ENCODE data around the gene ITCH. TPM values are rescaled to one million over a fixed set of nuclear protein-coding genes. Genes with fewer than 3 reads are reported as not detected.

Gene ITCH
- total and polyA plus RNA-seq, 4 donors = 9.3 to 68.1 (median 30.4) TPM

DNA sequence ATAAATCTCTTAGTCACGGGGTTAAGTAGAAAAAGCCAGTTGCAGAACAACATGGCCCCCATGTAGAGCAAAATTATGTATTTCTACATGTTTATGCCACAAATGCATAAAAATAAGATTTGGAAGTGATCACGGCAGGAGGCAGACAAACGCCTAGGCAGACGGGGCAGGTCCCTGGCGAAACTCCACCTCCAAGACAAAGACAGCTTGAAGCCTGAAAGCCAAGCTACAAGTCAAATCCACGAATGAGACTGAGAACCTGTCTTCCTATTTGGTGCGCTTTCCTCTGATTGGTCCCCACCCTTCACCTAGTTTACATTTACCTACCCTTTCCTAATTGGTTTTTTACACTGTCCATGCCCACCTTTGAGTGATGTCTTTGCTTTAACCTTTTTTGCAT is 31.2 kb upstream of the ITCH start:
- TF ChIP-seq, protein P1, sequence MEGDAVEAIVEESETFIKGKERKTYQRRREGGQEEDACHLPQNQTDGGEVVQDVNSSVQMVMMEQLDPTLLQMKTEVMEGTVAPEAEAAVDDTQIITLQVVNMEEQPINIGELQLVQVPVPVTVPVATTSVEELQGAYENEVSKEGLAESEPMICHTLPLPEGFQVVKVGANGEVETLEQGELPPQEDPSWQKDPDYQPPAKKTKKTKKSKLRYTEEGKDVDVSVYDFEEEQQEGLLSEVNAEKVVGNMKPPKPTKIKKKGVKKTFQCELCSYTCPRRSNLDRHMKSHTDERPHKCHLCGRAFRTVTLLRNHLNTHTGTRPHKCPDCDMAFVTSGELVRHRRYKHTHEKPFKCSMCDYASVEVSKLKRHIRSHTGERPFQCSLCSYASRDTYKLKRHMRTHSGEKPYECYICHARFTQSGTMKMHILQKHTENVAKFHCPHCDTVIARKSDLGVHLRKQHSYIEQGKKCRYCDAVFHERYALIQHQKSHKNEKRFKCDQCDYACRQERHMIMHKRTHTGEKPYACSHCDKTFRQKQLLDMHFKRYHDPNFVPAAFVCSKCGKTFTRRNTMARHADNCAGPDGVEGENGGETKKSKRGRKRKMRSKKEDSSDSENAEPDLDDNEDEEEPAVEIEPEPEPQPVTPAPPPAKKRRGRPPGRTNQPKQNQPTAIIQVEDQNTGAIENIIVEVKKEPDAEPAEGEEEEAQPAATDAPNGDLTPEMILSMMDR (IDR thresholded peaks at IDR 0.05; ENCODE audit: control extremely low read depth, extremely low read depth) = no peak
- ATAC-seq (ENCODE audit: insufficient read depth, low FRiP score) (no peak), DNase-seq (no peak)
- Histone ChIP-seq H3K4me1 (ENCODE audit: control insufficient read depth in 5 of 5, insufficient read depth in 5 of 5, low read length in 5 of 5) (no peaks in the 10 kb centered on the region), H3K9me3 (ENCODE audit: control insufficient read depth in 4 of 4, insufficient read depth in 3 of 4, low read length in 3 of 4) (no peaks in the 10 kb centered on the region), H3K9ac (ENCODE audit: insufficient read depth in 1 of 2, low read length in 2 of 2) (no peak overlapping the region), H3K4me3 (no peak overlapping the region), H3K27me3 (ENCODE audit: control insufficient read depth in 3 of 3, insufficient read depth in 3 of 3, low read length in 2 of 3) (no peaks in the 10 kb centered on the region), H3K27ac (ENCODE audit: low read depth in 1 of 2, low read length in 1 of 2) (no peak overlapping the region), H3K36me3 (ENCODE audit: control insufficient read depth in 4 of 4, insufficient read depth in 4 of 4, low read length in 4 of 4) (no peaks in the 10 kb centered on the region)
- 92 to 94% methylated on average over 7 of the region's 7 CpGs for WGBS, 2 donors

DNA sequence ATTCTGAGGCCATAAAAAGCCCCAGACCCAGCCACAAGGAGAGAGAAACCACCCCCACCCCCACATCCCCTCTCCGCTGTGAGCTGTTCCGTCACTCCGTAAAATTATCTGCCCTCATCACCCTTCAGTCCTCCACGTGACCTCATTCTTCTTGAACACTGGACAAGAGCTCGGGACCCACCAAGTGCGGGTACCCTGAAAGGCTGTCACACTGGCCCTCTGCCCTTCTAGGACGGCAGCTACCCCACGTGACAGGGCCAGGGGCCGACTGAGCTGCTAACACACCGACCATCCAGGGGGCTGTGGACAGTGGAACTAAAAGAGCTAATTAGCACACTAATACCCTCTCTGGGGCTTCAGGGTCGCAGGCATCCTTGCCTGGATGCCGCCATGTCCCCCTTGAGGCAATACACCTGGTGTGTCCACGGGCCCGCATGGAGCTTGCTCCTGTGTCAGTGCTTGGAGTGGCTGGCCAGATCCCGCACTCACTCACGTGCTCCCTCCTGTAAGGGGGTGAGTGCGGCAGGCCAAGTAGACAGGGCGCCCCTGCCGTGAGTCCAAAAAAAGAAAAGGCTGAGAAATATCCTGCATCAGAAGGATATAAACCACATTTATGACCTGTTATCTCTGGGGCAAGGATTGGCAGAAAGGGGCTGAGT is 30.7 kb upstream of the ITCH start:
- WGBS, 2 donors = 91 to 96% methylated on average over 19 of the region's 19 CpGs
- ATAC-seq (ENCODE audit: insufficient read depth, low FRiP score) = no peak
- Histone ChIP-seq H3K9me3 (ENCODE audit: control insufficient read depth in 4 of 4, insufficient read depth in 3 of 4, low read length in 3 of 4) (no peaks in the 10 kb centered on the region), H3K27me3 (ENCODE audit: control insufficient read depth in 3 of 3, insufficient read depth in 3 of 3, low read length in 2 of 3) (no peaks in the 10 kb centered on the region), H3K9ac (ENCODE audit: insufficient read depth in 1 of 2, low read length in 2 of 2) (no peak overlapping the region), H3K27ac (ENCODE audit: low read depth in 1 of 2, low read length in 1 of 2) (no peak overlapping the region), H3K36me3 (ENCODE audit: control insufficient read depth in 4 of 4, insufficient read depth in 4 of 4, low read length in 4 of 4) (no peaks in the 10 kb centered on the region), H3K4me1 (ENCODE audit: control insufficient read depth in 5 of 5, insufficient read depth in 5 of 5, low read length in 5 of 5) (no peaks in the 10 kb centered on the region), H3K4me3 (no peak overlapping the region)
- TF ChIP-seq, protein P1 (IDR thresholded peaks at IDR 0.05; ENCODE audit: control extremely low read depth, extremely low read depth) = no peak
- no peak for DNase-seq

GRCh38 chr20:34333786-34334185 is 29.3 kb upstream of the ITCH start:
- WGBS, 2 donors = 91 to 93% methylated on average over 4 of the region's 4 CpGs
- H3K27ac ChIP-seq (ENCODE audit: low read depth in 1 of 2, low read length in 1 of 2) = no peak overlapping the region
- no peaks in the 10 kb centered on the region for H3K27me3 ChIP-seq (ENCODE audit: control insufficient read depth in 3 of 3, insufficient read depth in 3 of 3, low read length in 2 of 3)
- H3K4me1 ChIP-seq (ENCODE audit: control insufficient read depth in 5 of 5, insufficient read depth in 5 of 5, low read length in 5 of 5) = no peaks in the 10 kb centered on the region
- H3K36me3 ChIP-seq (ENCODE audit: control insufficient read depth in 4 of 4, insufficient read depth in 4 of 4, low read length in 4 of 4) = no peaks in the 10 kb centered on the region
- ATAC-seq (ENCODE audit: insufficient read depth, low FRiP score) (no peak), DNase-seq (no peak)
- no peak overlapping the region for H3K9ac ChIP-seq (ENCODE audit: insufficient read depth in 1 of 2, low read length in 2 of 2)
- H3K9me3 ChIP-seq (ENCODE audit: control insufficient read depth in 4 of 4, insufficient read depth in 3 of 4, low read length in 3 of 4) = no peaks in the 10 kb centered on the region
- H3K4me3 ChIP-seq = no peak overlapping the region
- TF ChIP-seq, protein P1 (IDR thresholded peaks at IDR 0.05; ENCODE audit: control extremely low read depth, extremely low read depth) = no peak
